Measurements from ENCODE around the gene ZNF76. TPM values are rescaled to one million over a fixed set of nuclear protein-coding genes. Genes with fewer than 3 reads are reported as not detected.
A peak's percentile ranks its signal among the peaks of the same experiment; 100 is the strongest.

The ZNF76 gene
- total and polyA plus RNA-seq, 2 of the 13 experiments (the other 11 are each of a cell fraction or from before 2014, with no cell fraction given), result 13.2 to 26.4 TPM

DNA sequence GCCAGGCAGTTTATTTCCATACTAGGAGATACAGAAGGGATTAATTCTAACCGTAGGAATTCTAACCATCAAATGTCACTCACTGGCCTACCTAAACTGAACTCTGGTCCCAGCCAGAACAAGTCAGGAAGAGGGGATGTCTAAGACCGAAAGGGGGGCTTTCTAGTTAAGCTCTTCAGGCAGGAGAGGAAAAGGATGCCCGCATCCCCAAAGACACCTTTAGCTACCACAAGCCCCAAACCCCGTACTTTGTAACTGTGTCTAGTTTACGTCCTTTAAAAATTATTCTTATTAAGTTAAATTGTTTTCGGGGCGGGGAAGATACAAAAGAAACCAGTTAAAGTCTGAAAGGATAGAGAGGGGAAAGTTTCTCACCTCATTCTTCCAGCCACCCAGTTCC lies 1.2 kb upstream of the ZNF76 start:
- POLR2A ChIA-PET, result interaction anchor here (1.0 to 1.7 kb wide), 8 partner anchors 10 to 656 kb away, joined by 3 to 18 read pairs (median 3); partner anchors contain the start of genes ANKS1A and TAF11
- no peak for DNase-seq (ENCODE audit: low spot score)
- in situ Hi-C loops (cut with HindIII; ENCODE audit: extremely low pct_ligation_motif_present, low pct_unique_long_range_greater_than_20kb), result no loop called here
- Histone ChIP-seq H3K9ac (ENCODE audit: insufficient read depth, low read depth, low read length) (peak overlapping the region; percentile 97), H3K4me1 (ENCODE audit: insufficient read depth, low read length) (peaks cover 40% of the 10 kb centered on the region), H3K4me3 (replicated peaks in 1 of 3; ENCODE audit: insufficient read depth in 1 of 3, low read depth in 2 of 3, low read length in 3 of 3) (peak overlapping the region; percentile 69 to 97 (median 77)), H3K9me3 (ENCODE audit: low read length) (no peaks in the 10 kb centered on the region), H3K79me2 (ENCODE audit: insufficient read depth, low read length) (peaks cover 9% of the 10 kb centered on the region), H3K27me3 (ENCODE audit: control insufficient read depth in 1 of 2, insufficient read depth in 2 of 2, low read length in 2 of 2) (no peaks in the 10 kb centered on the region; a peak in 1 of 5 replicates), H3K4me2 (ENCODE audit: low read depth, low read length) (peak overlapping the region; percentile 93), H2AFZ (ENCODE audit: low read length) (no peak overlapping the region), H3K36me3 (replicated peaks in 1 of 2; ENCODE audit: control insufficient read depth in 1 of 2, insufficient read depth in 2 of 2, low read length in 2 of 2) (no peaks in the 10 kb centered on the region), H4K20me1 (ENCODE audit: insufficient read depth, low read length) (no peaks in the 10 kb centered on the region), H3K27ac (ENCODE audit: extremely low read length, insufficient read depth, low read length) (peak overlapping the region; percentile 93)
- BruUV-seq (replicated peaks), result TSS peak; percentile 78
- intact Hi-C loops (cut with micrococcal nuclease; ENCODE audit: unreplicated experiment), result no loop called here
- FAIRE-seq, result no peak
- 4% methylated on average over 7 of the region's 7 CpGs for WGBS (ENCODE audit: low lambda C conversion rate)
- TF ChIP-seq KAT8 (CRISPR knock-in tag; IDR thresholded peaks at IDR 0.05), result no peak
- TF ChIP-seq, protein P1, sequence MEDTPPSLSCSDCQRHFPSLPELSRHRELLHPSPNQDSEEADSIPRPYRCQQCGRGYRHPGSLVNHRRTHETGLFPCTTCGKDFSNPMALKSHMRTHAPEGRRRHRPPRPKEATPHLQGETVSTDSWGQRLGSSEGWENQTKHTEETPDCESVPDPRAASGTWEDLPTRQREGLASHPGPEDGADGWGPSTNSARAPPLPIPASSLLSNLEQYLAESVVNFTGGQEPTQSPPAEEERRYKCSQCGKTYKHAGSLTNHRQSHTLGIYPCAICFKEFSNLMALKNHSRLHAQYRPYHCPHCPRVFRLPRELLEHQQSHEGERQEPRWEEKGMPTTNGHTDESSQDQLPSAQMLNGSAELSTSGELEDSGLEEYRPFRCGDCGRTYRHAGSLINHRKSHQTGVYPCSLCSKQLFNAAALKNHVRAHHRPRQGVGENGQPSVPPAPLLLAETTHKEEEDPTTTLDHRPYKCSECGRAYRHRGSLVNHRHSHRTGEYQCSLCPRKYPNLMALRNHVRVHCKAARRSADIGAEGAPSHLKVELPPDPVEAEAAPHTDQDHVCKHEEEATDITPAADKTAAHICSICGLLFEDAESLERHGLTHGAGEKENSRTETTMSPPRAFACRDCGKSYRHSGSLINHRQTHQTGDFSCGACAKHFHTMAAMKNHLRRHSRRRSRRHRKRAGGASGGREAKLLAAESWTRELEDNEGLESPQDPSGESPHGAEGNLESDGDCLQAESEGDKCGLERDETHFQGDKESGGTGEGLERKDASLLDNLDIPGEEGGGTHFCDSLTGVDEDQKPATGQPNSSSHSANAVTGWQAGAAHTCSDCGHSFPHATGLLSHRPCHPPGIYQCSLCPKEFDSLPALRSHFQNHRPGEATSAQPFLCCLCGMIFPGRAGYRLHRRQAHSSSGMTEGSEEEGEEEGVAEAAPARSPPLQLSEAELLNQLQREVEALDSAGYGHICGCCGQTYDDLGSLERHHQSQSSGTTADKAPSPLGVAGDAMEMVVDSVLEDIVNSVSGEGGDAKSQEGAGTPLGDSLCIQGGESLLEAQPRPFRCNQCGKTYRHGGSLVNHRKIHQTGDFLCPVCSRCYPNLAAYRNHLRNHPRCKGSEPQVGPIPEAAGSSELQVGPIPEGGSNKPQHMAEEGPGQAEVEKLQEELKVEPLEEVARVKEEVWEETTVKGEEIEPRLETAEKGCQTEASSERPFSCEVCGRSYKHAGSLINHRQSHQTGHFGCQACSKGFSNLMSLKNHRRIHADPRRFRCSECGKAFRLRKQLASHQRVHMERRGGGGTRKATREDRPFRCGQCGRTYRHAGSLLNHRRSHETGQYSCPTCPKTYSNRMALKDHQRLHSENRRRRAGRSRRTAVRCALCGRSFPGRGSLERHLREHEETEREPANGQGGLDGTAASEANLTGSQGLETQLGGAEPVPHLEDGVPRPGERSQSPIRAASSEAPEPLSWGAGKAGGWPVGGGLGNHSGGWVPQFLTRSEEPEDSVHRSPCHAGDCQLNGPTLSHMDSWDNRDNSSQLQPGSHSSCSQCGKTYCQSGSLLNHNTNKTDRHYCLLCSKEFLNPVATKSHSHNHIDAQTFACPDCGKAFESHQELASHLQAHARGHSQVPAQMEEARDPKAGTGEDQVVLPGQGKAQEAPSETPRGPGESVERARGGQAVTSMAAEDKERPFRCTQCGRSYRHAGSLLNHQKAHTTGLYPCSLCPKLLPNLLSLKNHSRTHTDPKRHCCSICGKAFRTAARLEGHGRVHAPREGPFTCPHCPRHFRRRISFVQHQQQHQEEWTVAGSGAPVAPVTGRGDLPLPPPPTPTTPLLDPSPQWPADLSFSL (CRISPR knock-in tag; IDR thresholded peaks at IDR 0.05), result no peak
- no peak for TF ChIP-seq BORCS8-MEF2B (CRISPR knock-in tag; IDR thresholded peaks at IDR 0.05)
- no peak for TF ChIP-seq ZSCAN20 (CRISPR knock-in tag; IDR thresholded peaks at IDR 0.05; ENCODE audit: borderline replicate concordance)
- TF ChIP-seq, protein P2, sequence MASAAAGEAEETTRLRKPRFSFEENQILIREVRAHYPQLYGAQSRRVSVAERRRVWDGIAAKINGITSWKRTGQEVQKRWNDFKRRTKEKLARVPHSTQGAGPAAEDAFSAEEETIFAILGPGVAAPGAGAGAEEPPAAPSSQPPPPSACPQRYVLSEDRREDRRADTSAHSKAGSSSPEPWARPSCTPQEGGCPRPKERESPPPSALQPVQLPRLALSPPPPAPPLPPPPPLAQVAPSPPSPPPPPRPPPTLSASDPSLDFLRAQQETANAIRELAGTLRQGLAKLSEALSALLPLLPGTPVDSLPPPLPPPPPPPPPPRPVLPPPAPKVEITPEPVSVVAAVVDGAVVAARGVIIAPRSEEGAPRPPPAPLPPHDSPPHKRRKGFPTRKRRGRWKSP (CRISPR knock-in tag; IDR thresholded peaks at IDR 0.05), result no peak
- no peak for TF ChIP-seq ZSCAN12 (CRISPR knock-in tag; IDR thresholded peaks at IDR 0.05)
- TF ChIP-seq, protein P3, sequence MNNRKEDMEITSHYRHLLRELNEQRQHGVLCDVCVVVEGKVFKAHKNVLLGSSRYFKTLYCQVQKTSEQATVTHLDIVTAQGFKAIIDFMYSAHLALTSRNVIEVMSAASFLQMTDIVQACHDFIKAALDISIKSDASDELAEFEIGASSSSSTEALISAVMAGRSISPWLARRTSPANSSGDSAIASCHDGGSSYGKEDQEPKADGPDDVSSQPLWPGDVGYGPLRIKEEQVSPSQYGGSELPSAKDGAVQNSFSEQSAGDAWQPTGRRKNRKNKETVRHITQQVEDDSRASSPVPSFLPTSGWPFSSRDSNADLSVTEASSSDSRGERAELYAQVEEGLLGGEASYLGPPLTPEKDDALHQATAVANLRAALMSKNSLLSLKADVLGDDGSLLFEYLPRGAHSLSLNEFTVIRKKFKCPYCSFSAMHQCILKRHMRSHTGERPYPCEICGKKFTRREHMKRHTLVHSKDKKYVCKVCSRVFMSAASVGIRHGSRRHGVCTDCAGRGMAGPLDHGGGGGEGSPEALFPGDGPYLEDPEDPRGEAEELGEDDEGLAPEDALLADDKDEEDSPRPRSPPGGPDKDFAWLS (CRISPR knock-in tag; IDR thresholded peaks at IDR 0.05; ENCODE audit: borderline replicate concordance), result no peak
- no peak for ATAC-seq
- CTCF ChIA-PET (ENCODE audit: low intra/inter-chr PET ratio, low total read pairs), result no interaction called here
